K562 (cell line): ENCODE measurements around the gene PLA2G15. TPM values are rescaled to one million over a fixed set of nuclear protein-coding genes. Genes with fewer than 3 reads are reported as not detected.
A peak's percentile ranks its signal among the peaks of the same experiment; 100 is the strongest.

Experiments used
- ETS2 ChIP-seq: IDR thresholded peaks from 2 replicates; pipeline ENCODE4 v1.6.1; 2016; ENCODE audit warnings: borderline replicate concordance, missing genetic modification characterization, mild to moderate bottlenecking, moderate library complexity, missing compliant biosample characterization; ENCODE audit not compliant: poor library complexity, severe bottlenecking
- IFI16 ChIP-seq: fragments of 250-450 bp; sonication (Bioruptor Pico); IDR thresholded peaks from 2 replicates; pipeline ENCODE4 v2.1.2; 2022; ENCODE audit warnings: mild to moderate bottlenecking, inconsistent platforms
- KLF1 ChIP-seq: fragments of 450-650 bp; IDR thresholded peaks from 2 replicates; pipeline ENCODE4 v1.6.1; 2016; ENCODE audit warnings: missing genetic modification characterization, missing compliant biosample characterization
- KLF6 ChIP-seq: fragments of 250-450 bp; sonication (Bioruptor Pico); IDR thresholded peaks from 2 replicates; pipeline ENCODE4 v1.4.0; 2020; ENCODE audit warnings: mild to moderate bottlenecking, moderate library complexity, borderline replicate concordance
- MCM2 ChIP-seq: fragments of 450-650 bp; IDR thresholded peaks from 2 replicates; pipeline ENCODE4 v1.6.1; 2017; ENCODE audit warnings: low read depth, mild to moderate bottlenecking
- RBM22 ChIP-seq: fragments of 200-400 bp; formaldehyde crosslinking; IDR thresholded peaks from 2 replicates; pipeline ENCODE4 v1.6.1; 2018; ENCODE audit warnings: low read length, low read depth; ENCODE audit not compliant: poor library complexity, severe bottlenecking
- SMAD3 ChIP-seq: fragments of 450-650 bp; formaldehyde crosslinking; conservative IDR thresholded peaks from 2 replicates; pipeline ENCODE4 v1.4.0; 2020; ENCODE audit warnings: mild to moderate bottlenecking
- SP1 ChIP-seq: sonication (generic); formaldehyde crosslinking; IDR thresholded peaks from 2 replicates; pipeline ENCODE4 v1.8.1; 2022; ENCODE audit warnings: mild to moderate bottlenecking, missing genetic modification reagents
- ZKSCAN1 ChIP-seq: fragments of 150-350 bp; IDR thresholded peaks from 2 replicates; pipeline ENCODE4 v1.6.1; 2016; ENCODE audit warnings: low read depth, low read length
- ZNF764 ChIP-seq: fragments of 250-450 bp; sonication (Bioruptor Pico); IDR thresholded peaks from 2 replicates; pipeline ENCODE4 v1.4.0; 2020; ENCODE audit warnings: low read depth, mild to moderate bottlenecking, moderate library complexity
- polyA plus RNA-seq, 8 experiments: library from polyadenylated mRNA; depleted of rRNA in 4 of 8; stranded (reverse) in 5 of 8; unstranded in 3 of 8; fragments of >200 nt; fragmentation: Nextera tagmentation in 2 of 8; fragmentation: Illumina TruSeq in 1 of 8; extraction: Ambion mirVana in 2 of 8; extraction: Trizol in 1 of 8; gene quantifications; 2 replicates each; pipeline versions ENCODE4 v1.2.1 to v1.2.3, GENCODE V29; 2011 to 2014; ENCODE audit warnings: inconsistent platforms in 1 of 8, missing spikeins in 1 of 8
- total RNA-seq, 7 experiments: library from RNA; depleted of rRNA in 6 of 7; stranded (reverse); fragments of >200 nt in 6 of 7; fragmentation: Illumina TruSeq in 2 of 7; extraction: Trizol in 2 of 7; gene quantifications; 2 replicates each; pipeline versions ENCODE4 v1.2.1 to v1.2.3, GENCODE V29; 2011 to 2021; ENCODE audit warnings: low replicate concordance in 1 of 7
- TF ChIP-seq, protein P1 (sequence below), 2 experiments: fragments of 450-650 bp; IDR thresholded peaks; 2 replicates each; pipeline ENCODE4 v1.6.1; 2016; ENCODE audit warnings: mild to moderate bottlenecking in 2 of 2, borderline replicate concordance in 1 of 2, low read depth in 1 of 2, moderate library complexity in 1 of 2
- TF ChIP-seq, protein P2 (sequence below), 2 experiments: fragments of 450-650 bp; IDR thresholded peaks; 2 replicates each; pipeline ENCODE4 v1.6.1; 2018; ENCODE audit warnings: mild to moderate bottlenecking in 2 of 2, low read depth in 1 of 2; ENCODE audit not compliant: partially characterized antibody in 2 of 2

Gene PLA2G15
- total and polyA plus RNA-seq, 9 of the 15 experiments (the other 6 are each of a cell fraction or from before 2014, with no cell fraction given): 0.42 to 8.6 (median 4.8) TPM

DNA sequence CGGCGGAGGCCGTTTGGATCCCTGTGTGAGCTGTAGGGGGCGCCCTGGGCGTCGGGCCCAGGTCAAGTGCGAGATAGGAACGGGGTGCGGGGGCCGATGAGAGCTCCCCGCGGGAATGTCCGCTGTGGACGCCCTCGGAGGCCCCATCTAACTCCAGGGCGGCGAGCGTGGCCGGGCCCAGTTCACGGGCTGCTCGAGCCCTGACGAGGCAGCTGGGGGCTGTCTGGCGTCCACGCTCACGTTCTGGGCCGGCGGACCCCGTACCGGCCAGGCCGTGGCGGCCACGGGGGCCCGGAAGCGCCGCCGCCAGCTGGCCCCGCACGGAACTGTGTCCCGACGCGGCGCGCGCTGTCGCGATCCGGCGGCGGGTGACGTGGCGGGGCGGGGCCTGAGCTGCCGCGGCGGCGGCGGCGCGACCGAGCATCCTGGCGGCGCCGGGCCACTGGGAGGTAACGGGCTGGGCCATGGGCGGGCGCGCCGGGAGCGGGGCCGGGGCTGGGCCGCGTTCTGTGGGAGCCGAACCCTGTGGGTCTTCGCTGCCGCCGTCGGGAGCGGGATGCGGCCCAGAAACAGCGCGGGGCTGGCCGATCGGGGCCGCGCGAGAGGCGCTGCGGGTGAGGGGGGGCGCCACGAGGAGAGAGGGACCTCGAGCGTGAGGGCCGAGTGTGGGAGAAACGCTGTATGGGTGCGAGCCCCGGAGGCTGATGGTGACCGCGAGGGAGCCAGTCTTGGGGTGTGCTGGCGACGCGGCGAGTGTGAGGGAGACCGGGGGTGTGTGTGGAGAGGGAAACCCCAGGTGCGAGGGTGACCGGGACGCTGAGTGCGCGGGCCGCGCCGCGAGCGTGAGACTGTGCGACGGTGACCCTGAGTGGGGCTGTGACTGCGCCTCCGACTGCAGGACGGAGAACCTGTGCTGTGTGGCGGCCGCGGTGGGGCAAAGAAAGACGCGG, 19.2 kb downstream of the PLA2G15 start, which contains the start of gene SLC7A6 (continued):
- TF ChIP-seq, protein P1, sequence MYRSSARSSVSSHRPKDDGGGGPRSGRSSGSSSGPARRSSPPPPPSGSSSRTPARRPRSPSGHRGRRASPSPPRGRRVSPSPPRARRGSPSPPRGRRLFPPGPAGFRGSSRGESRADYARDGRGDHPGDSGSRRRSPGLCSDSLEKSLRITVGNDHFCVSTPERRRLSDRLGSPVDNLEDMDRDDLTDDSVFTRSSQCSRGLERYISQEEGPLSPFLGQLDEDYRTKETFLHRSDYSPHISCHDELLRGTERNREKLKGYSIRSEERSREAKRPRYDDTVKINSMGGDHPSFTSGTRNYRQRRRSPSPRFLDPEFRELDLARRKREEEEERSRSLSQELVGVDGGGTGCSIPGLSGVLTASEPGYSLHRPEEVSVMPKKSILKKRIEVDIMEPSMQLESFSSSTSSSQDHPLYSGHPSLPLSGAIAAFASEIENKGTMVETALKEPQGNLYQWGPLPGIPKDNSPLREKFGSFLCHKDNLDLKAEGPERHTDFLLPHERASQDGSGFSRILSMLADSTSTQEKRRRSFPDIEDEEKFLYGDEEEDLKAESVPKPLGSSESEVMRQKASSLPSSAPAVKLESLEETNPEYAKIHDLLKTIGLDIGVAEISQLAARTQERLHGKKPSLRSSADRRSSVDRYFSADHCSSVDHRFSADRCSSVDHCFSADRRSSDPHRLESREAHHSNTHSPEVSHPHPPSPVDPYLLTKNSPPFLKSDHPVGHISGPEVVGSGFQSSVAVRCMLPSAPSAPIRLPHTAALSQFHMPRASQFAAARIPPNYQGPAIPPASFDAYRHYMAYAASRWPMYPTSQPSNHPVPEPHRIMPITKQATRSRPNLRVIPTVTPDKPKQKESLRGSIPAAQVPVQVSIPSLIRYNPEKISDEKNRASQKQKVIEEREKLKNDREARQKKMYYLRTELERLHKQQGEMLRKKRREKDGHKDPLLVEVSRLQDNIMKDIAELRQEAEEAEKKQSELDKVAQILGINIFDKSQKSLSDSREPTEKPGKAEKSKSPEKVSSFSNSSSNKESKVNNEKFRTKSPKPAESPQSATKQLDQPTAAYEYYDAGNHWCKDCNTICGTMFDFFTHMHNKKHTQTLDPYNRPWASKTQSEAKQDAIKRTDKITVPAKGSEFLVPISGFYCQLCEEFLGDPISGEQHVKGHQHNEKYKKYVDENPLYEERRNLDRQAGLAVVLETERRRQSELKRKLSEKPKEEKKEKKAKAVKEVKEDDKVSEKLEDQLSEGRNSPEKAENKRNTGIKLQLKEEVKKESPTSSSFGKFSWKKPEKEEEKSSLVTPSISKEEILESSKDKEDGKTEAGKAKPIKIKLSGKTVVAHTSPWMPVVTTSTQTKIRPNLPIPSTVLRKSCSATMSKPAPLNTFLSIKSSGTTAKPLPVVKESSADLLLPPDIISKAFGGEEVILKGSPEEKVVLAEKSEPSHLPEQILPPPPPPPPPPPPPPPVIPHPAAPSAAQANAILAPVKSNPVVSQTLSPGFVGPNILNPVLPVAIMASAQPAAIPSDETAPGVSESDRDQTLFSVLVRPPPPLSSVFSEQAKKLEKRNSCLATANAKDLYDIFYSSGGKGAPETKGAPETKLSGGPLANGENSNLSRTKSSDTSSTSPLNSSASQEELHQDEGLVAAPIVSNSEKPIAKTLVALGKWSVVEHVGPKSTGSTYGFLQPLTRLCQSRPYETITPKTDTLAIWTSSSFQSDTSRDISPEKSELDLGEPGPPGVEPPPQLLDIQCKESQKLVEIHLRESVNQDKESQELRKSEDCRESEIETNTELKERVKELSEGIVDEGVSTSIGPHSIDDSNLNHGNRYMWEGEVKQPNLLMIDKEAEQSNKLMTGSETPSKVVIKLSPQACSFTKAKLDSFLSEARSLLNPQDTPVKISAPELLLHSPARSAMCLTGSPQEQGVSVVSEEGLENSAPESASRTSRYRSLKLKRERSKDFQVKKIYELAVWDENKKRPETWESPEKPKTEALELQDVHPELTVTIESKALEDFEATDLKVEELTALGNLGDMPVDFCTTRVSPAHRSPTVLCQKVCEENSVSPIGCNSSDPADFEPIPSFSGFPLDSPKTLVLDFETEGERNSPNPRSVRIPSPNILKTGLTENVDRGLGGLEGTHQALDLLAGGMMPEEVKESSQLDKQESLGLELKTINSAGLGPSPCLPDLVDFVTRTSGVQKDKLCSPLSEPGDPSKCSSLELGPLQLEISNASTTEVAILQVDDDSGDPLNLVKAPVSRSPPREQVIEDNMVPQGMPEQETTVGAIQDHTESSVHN (IDR thresholded peaks at IDR 0.05; ENCODE audit: borderline replicate concordance in 1 of 2, low read depth in 1 of 2): no peak
- TF ChIP-seq, protein P2, sequence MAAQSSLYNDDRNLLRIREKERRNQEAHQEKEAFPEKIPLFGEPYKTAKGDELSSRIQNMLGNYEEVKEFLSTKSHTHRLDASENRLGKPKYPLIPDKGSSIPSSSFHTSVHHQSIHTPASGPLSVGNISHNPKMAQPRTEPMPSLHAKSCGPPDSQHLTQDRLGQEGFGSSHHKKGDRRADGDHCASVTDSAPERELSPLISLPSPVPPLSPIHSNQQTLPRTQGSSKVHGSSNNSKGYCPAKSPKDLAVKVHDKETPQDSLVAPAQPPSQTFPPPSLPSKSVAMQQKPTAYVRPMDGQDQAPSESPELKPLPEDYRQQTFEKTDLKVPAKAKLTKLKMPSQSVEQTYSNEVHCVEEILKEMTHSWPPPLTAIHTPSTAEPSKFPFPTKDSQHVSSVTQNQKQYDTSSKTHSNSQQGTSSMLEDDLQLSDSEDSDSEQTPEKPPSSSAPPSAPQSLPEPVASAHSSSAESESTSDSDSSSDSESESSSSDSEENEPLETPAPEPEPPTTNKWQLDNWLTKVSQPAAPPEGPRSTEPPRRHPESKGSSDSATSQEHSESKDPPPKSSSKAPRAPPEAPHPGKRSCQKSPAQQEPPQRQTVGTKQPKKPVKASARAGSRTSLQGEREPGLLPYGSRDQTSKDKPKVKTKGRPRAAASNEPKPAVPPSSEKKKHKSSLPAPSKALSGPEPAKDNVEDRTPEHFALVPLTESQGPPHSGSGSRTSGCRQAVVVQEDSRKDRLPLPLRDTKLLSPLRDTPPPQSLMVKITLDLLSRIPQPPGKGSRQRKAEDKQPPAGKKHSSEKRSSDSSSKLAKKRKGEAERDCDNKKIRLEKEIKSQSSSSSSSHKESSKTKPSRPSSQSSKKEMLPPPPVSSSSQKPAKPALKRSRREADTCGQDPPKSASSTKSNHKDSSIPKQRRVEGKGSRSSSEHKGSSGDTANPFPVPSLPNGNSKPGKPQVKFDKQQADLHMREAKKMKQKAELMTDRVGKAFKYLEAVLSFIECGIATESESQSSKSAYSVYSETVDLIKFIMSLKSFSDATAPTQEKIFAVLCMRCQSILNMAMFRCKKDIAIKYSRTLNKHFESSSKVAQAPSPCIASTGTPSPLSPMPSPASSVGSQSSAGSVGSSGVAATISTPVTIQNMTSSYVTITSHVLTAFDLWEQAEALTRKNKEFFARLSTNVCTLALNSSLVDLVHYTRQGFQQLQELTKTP (IDR thresholded peaks at IDR 0.05; ENCODE audit: low read depth in 1 of 2, partially characterized antibody in 2 of 2): no peak
- TF ChIP-seq ETS2 (tag) (no peak), MCM2 (no peak), SMAD3 (0 out of 2 replicates have a peak, but pooled peaks have one; percentile 39), IFI16 (no peak), KLF6 (CRISPR knock-in tag) (no peak), ZKSCAN1 (no peak), RBM22 (no peak), KLF1 (tag) (peak; percentile 81), SP1 (peak; percentile 78), ZNF764 (CRISPR knock-in tag) (no peak)
